ENCODE results near the gene DPP6.
"Not testable (repeated sequence)": the region's sequence is repeated elsewhere in the genome, so short reads cannot be mapped to it uniquely, and the experiment has no call there.

The DPP6 gene

DNA sequence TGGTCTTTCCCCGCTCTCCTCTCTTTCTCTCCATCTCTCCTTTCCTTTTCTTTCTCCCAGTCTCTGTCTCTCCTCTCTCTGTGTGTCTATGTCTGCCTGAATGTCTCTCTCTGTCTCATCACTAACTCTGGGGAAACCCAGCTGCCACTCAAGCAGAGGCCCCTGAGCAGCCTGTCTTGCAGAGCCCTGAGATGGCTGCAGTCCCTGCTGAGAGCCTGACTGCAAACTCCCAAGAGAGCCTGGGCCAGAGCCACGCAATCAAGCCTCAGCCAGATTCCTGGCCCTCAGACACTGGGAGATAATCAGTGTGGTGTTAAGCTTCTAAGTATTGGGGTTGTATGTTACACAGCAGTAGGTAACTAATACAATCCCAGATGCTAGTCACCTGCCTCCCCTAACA, 859.2 kb downstream of the DPP6 start:
- DNase-seq (ENCODE audit: low read depth, low spot score), result no peak
- no peak overlapping the region for H3K4me3 ChIP-seq (ENCODE audit: low read length)

DNA sequence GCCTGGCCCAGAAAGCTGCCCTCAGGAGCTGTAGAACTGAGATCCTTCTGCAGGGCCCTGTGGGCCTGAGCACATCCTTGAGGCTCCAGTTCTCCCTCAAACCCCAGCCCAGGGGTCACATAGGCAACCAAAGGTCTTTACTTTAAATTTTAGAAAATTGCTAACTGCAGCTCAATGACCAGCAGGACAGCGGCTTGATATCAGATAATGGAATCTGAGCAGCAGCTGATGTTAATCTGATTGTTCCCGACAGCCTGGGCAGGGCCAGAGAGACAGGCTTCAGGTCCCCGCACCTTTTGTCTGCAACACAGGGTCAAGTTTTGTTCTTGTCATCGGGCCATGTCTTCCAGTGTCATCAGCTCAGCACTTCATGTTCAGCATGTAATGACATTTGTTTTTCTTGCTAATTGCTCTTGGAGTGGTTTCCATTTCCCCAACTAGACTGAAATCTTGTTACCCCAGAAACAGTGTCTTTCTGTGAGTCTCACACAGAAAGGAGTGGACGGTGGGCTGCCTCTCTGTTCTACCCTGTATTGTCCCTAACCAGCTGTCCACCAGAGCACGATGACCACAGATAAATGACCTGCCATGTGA, 859.8 kb downstream of the DPP6 start:
- H3K4me3 ChIP-seq (ENCODE audit: low read length), result no peak overlapping the region
- no peak for DNase-seq (ENCODE audit: low read depth, low spot score)

DNA sequence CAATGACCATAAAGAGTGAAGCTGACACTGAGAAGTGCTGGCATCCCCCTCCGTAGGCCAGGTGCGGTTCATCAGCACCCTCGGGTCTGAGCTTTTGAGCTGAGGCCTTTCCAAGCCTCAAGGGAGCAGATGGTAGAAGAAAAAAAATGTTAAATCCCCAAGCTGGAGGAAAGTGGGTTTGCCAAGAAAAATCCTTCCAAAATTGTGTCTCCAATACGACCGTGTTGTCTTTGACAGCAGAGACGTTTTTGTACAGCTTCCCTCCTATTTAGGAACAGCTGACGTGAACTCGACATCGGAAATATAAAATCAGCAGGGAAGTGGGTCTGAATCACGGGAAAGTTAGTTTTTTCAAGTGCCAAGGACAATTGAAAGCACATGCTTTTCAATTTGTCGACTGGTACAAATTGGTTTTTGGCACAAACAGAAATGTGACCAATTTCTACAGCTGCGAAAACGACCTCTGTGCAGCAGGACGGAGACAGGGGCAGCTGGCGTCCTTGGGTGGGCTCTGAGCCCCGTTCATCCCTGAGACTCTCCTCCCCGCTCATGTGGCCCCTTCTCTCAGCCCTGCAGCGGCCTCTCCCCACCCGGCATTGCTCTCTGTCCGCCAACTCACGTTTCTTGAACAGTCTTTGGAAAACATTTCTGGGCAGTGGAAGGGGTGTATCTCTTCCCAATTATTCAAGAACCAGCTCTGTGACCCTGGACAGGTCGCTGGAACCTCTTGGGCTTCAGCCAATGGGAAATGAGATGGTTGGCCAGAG, 860.9 kb downstream of the DPP6 start:
- no peak for DNase-seq (ENCODE audit: low read depth, low spot score)

DNA sequence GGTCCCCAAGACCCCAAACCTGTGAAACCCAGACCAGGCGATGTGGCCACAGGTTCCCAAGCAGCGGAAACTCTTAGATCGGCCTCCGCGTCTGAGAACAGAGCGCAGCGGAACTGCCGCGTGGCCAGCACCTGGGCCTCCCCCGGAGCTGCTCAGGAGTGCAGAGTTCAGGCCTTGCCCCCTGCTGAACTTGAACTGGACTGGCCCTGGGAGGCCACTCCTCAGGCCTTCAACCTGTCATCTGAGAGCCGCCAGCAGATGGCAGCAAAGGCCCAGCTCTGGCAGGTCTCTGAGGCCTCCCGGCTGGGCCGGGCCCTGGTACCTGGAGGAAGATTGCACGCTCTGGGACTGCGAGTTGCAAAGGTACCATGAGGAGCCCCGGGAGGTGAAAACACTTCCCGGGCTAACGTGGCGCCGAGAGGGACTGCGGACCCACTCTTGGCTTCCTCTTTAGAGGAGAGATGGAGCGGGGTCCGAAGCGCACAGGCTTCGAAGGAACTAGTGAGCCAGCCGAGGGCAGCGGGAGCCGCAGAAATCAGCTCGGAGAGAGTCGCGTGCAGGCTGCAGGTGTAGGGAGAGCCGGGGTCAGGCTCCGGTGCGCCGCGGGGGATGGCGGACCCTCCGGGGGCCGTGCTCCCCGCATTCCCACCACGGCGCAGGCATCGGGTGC, 861.6 kb downstream of the DPP6 start:
- peak; percentile 30 for DNase-seq (ENCODE audit: low read depth, low spot score)
- H3K4me3 ChIP-seq (ENCODE audit: low read length), result no peak overlapping the region

More for the DNA sequence above, 860.9 kb downstream of the DPP6 start:
- no peak overlapping the region for H3K4me3 ChIP-seq (ENCODE audit: low read length)

DNA sequence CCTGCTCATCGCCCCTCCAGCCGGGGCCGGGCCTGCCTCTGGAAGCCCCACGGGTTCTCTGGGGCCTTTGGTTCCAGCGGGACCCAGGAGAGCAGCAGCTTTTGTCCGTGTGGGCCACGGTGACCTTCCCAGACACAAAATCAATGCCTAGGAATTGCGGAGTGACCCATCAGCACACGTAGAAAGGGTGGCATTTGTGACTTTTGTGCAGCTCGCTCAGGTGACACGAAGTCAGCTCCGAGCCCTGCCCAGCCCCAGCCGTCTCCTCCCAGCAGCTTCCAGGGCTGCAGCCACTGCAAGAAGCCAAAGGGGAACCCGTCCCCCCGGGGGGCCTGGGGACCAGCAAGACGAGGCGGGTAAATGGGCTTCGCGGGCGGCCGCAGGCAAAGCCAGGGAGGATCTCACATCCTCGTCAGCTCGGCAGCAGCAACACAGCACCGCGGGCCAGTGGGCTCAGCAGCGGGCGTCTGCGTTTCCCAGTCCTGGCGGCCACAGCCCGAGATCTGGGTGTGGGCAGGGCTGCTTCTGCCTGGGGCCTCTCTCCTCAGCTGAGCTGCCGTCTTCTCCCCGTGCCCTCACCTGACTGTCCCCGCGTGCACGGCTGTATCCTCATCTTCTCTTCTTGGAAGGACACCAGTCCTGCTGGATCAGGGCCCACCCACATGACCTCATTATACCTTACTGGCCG, 862.3 kb downstream of the DPP6 start:
- no peak for DNase-seq (ENCODE audit: low read depth, low spot score)
- H3K4me3 ChIP-seq (ENCODE audit: low read length), result no peak overlapping the region

- H3K4me3 ChIP-seq (ENCODE audit: low read length), result no peak overlapping the region
- no peak for DNase-seq (ENCODE audit: low read depth, low spot score)
These were observed 862.8 kb downstream of the DPP6 start for GRCh38 chr7:154914996-154915380.

DNA sequence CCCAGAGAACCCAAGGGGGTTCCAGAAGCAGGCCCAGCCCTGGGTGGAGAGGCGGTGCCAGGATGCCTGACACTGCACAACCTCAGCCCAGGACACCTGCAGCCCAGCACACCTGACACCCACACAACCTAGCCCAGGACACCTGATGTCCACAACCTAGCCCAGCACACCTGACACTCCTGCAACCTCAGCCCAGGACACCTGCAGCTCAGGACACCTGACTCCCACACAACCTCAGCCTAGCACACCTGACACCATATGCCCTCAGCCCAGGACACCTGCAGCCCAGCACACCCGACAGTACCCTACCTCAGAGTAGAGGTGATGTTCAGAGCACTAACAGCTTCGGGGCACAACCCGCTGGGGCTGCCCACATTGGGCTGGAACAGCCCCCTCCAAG, 863.4 kb downstream of the DPP6 start:
- DNase-seq (ENCODE audit: low read depth, low spot score), result no peak
- H3K4me3 ChIP-seq (ENCODE audit: low read length), result no peak overlapping the region

- no peak for DNase-seq (ENCODE audit: low read depth, low spot score)
- H3K4me3 ChIP-seq (ENCODE audit: low read length), result no peak overlapping the region
These were observed 864.2 kb downstream of the DPP6 start for GRCh38 chr7:154916381-154916780.

DNA sequence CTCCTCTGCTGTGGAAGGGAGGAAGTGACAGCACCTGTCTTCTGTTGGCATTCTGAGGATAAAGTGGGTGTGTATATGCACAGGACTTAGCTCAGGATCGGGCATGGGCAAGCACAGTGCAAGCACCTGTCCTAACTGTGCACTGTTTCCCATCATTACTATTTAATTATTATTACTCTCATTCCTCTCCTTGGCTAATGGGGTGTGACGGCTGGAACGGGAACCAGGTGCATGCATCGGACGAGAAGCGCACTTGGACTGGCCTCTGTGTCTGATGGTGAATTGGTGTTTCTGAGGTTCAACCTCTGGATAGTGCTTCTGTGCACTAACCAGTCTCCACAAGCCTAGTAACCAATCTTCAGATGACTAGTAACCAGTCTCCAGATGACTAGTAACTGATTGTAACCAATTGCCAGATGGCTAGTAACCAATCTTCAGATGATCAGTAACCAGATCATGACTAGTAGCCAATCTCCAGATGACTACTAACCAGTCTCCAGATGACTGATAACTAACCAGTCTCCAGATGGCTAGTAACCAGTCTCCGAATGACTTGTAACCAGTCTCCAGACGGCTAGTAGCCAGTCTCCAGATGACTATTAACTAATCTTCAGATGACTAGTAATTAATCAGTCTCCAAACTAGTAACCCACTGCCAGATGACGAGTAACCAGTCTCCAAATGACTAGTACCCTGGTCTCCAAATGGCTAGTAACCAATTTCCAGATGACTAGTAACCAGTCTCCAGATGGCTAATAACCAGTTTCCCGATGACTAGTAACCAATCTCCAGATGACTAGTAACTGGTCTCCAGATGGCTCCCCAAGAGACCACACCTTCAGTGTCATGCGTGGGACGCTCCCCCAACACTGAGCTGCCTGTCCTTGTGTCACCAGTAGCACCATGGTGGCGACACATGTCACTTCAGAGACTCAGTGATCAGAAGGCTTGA, 864.9 kb downstream of the DPP6 start:
- no peak overlapping the region for H3K4me3 ChIP-seq (ENCODE audit: low read length)
- DNase-seq (ENCODE audit: low read depth, low spot score), result no peak

DNA sequence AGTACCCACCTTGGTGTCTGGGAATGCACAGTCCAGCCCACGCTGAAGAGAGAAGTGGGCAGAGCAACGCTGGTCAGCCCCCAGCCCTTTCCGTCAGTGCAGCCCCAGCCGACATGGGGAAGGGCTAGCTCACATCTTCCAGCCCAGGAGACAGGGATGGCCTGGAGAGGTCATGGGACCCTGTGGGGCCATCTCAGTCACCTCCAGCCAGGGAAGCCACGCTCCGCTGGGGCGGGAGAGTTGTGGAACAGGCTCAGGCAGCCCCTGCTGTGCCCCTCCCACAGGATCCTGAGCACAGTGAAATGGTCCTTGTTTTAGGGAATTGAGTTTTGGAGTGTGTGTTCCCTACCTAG, 865.6 kb downstream of the DPP6 start:
- DNase-seq (ENCODE audit: low read depth, low spot score), result no peak
- H3K4me3 ChIP-seq (ENCODE audit: low read length), result no peak overlapping the region

GRCh38 chr7:154918266-154918665, 866.1 kb downstream of the DPP6 start:
- no peak for DNase-seq (ENCODE audit: low read depth, low spot score)
- H3K4me3 ChIP-seq (ENCODE audit: low read length), result no peak overlapping the region

- H3K4me3 ChIP-seq (ENCODE audit: low read length), result no peak overlapping the region
- DNase-seq (ENCODE audit: low read depth, low spot score), result no peak
These were observed 866.5 kb downstream of the DPP6 start for GRCh38 chr7:154918741-154919140.

- no peak for DNase-seq (ENCODE audit: low read depth, low spot score)
These were observed 867.4 kb downstream of the DPP6 start for GRCh38 chr7:154919344-154920225.

GRCh38 chr7:154922472-154922871, 870.3 kb downstream of the DPP6 start:
- H3K4me3 ChIP-seq (ENCODE audit: low read length); DNase-seq (ENCODE audit: low read depth, low spot score): not testable (repeated sequence)

More at GRCh38 chr7:154919344-154920225, 867.4 kb downstream of the DPP6 start:
- H3K4me3 ChIP-seq (ENCODE audit: low read length), result no peak overlapping the region

DNA sequence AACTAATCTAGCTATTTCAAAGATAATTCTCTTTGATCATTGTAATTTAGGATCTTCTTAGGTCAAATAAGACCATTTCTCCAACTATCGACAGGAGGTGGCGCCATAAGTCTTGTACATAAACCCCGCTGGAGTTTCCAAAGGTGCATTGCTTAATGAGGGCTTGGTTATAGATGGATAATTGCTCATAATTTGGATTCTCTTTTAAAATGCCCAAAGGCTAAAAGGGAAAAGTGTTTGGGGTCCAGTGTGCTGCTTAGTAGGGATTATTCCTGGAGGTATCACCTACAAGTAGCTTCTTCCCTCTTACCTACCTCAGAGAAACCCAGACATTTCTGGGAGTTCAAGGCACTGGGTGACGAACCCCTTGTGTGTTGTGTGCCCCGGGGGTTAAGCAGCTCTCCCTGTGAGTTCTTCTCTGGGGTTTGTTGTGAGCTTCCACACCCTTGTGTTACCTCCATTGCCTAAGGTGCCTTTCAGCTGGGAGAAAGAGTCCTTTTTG, 875.5 kb downstream of the DPP6 start:
- peak overlapping the region; percentile 73 for H3K4me3 ChIP-seq (ENCODE audit: low read length)
- peak; percentile 92 for DNase-seq (ENCODE audit: low read depth, low spot score)

DNA sequence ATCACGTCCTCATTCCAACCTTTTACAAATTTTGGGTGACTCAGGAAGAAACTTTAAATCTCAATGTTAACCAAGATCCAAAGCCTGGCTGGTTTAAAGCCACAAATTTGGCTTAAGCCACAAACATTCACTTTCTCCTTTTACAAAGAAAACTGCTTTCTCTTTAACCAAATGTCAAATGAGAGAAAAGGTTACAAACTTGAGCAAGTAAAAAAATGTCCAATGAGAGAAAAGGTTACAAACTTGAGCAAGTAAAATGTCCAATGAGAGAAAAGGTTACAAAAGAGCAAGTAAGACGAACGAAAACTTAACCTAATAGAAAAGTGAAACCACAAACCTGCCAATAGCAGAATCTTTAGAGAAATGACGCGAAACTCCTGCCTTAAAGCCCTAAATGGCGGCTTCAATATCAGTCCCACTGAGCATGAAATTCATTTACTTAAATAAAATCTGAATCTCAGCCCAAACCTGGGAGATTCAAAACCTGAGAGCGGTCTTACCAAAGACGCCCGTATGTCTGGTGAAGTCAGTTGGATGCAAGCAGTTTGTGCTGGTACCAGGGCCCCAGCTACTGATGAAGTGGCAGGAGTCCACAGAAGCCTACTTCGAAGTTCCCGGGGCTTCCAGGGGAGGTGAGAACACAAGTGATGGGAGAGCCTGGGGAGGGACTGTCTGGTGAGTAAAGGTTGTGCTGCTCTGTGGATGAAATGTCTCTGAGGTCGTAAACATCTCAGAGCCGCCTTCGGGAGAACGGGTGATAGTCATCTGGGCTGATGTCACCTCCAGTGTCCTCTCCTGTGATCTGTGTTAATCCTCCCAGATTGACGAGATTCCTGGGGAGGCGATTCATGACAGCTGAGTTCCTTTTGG, 876.2 kb downstream of the DPP6 start:
- peak; percentile 99 for DNase-seq (ENCODE audit: low read depth, low spot score)
- H3K4me3 ChIP-seq (ENCODE audit: low read length), result peak overlapping the region; percentile 73

Measured in Jurkat, Clone E6-1 (cell line).